OCI-LY3 (cell line): ENCODE results near the gene AIPL1.

Experiments
- EZH2phosphoT487 ChIP-seq: fragments of 200-600 bp; shearing (Covaris generic); IDR thresholded peaks from 2 replicates; pipeline ENCODE4 v1.6.1; 2018; ENCODE audit warnings: antibody characterized with exemption, mixed run types, low read depth
- TF ChIP-seq, protein P1 (sequence below): fragments of 200-600, 300-600 bp; sonication (generic); IDR thresholded peaks from 2 replicates; pipeline ENCODE4 v1.5.1; 2014; ENCODE audit warnings: antibody characterized with exemption, low read length, low read depth

DNA sequence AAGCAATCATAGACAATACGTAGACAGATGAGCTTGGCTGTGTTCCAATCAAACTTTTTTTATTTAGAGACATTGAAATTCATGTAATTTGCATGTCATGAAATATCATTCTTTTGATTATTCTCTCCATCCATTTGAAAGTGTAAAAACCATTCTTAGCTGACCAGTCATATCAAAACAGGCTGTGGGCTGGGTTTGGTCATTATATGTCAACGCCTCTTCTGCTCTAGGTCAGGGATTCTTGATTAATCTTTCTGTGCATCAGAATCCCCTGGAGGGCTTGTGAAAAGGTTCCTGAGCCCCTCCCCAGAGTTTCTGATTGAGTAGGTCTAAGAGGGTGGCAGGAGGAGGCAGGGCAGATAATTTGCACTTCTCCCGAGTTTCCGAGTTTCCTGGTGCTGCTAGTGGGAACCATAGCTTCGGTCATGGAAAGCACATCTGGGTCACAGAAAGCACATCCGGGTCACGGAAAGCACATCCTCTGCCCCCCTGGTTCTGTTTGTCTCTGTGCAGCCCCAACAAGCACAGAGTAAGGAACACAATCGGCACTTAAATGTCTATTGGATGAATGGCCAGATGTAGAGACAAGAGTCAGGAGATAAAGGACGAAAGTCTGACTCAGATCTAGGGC lies 25.7 kb upstream of the AIPL1 start:
- TF ChIP-seq, protein P1, sequence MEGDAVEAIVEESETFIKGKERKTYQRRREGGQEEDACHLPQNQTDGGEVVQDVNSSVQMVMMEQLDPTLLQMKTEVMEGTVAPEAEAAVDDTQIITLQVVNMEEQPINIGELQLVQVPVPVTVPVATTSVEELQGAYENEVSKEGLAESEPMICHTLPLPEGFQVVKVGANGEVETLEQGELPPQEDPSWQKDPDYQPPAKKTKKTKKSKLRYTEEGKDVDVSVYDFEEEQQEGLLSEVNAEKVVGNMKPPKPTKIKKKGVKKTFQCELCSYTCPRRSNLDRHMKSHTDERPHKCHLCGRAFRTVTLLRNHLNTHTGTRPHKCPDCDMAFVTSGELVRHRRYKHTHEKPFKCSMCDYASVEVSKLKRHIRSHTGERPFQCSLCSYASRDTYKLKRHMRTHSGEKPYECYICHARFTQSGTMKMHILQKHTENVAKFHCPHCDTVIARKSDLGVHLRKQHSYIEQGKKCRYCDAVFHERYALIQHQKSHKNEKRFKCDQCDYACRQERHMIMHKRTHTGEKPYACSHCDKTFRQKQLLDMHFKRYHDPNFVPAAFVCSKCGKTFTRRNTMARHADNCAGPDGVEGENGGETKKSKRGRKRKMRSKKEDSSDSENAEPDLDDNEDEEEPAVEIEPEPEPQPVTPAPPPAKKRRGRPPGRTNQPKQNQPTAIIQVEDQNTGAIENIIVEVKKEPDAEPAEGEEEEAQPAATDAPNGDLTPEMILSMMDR: no peak
- no peak for TF ChIP-seq EZH2phosphoT487
